GM21390 (cell line): Measurements from ENCODE around the gene SSNA1.

Experiments used
- ATAC-seq: cut with Tn5 transposase; IDR thresholded peaks from one replicate; pipeline ENCODE4 v1.9.1; 2021; ENCODE audit not compliant: unreplicated experiment

SSNA1 gene, protein sequence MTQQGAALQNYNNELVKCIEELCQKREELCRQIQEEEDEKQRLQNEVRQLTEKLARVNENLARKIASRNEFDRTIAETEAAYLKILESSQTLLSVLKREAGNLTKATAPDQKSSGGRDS

DNA sequence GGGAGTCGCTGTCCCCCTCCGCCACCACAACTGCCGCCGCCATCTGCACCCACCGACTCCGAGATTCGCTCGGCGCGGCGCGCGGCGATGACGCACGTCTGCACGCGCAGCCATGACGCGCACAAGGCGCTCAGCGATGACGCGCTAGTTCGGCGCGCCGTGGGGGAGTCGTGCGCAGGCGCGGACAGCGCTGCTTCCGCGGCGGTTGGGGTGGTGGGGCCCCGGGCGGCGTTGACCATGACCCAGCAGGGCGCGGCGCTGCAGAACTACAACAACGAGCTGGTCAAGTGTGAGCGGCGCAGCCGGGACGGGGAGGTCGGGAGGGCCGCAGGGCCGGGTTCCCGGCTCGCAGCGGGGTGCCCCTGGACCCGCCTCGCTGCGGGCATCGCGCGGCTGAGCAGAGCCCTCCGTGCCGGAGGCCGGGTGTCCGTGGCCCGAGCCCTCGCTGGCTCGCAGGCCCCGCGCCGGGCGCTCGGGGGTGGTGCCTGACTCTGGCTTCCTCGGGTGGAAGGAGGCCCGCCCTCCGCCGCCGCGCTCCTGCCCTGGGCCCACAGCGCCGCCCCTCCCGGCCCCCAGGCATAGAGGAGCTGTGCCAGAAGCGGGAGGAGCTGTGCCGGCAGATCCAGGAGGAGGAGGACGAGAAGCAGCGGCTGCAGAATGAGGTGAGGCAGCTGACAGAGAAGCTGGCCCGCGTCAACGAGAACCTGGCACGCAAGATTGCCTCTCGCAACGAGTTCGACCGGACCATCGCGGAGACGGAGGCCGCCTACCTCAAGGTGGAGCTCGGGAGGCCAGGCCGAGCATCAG, at the start of gene SSNA1, which contains the start of gene ANAPC2:
SSNA1 (plus strand) TSS at position 187 of the 807 bp plus-strand sequence; CDS start at position 238, 51 bp downstream.
ANAPC2 (minus strand) TSS at position 71 of the 807 bp plus-strand sequence; CDS start at position 43, 28 bp downstream.
- peak; percentile 70 for ATAC-seq

DNA sequence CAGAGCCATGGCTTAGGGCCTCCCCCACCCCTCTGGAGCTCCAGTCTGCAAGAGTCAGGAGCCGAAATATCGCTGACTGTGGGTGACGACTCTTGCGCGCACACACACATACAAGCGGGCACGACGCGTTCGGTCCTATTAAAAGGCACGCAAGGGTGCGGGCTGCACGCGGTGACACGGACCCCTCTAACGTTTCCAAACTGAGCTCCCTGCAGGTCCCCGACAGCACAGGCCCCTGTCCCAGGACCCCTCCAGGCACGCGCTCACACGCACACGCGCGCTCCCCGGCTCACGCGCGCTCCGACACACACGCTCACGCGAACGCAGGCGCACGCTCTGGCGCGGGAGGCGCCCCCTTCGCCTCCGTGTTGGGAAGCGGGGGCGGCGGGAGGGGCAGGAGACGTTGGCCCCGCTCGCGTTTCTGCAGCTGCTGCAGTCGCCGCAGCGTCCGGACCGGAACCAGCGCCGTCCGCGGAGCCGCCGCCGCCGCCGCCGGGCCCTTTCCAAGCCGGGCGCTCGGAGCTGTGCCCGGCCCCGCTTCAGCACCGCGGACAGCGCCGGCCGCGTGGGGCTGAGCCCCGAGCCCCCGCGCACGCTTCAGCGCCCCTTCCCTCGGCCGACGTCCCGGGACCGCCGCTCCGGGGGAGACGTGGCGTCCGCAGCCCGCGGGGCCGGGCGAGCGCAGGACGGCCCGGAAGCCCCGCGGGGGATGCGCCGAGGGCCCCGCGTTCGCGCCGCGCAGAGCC, 49.6 kb upstream of the SSNA1 start, which contains the start of gene GRIN1:
GRIN1 (plus strand) TSS at position 433 of the 746 bp plus-strand sequence. CDS start 333 bp downstream, outside the sequence.
- no peak for ATAC-seq

DNA sequence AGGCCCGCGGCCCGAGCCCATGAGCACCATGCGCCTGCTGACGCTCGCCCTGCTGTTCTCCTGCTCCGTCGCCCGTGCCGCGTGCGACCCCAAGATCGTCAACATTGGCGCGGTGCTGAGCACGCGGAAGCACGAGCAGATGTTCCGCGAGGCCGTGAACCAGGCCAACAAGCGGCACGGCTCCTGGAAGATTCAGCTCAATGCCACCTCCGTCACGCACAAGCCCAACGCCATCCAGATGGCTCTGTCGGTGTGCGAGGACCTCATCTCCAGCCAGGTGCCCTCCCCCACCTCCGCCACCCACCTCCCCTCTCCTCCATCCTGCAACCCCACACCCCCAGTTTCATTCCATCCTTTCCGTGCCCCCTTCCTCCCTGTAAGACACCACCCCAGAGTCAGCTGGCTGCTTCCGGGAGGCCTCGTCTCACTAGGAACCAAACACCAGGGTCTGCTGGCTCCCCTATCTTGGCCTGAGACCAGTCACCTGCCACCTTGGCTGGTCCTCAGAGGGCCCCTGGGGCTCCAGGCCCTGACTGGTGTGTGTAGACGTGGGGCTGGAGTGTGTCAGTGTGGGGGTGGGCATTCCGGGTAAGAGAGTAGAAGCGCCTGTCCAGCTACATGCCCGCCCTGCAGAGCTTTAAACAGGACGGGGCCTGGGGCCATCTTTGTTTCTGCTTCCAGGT, 48.9 kb upstream of the SSNA1 start:
- no peak for ATAC-seq

DNA sequence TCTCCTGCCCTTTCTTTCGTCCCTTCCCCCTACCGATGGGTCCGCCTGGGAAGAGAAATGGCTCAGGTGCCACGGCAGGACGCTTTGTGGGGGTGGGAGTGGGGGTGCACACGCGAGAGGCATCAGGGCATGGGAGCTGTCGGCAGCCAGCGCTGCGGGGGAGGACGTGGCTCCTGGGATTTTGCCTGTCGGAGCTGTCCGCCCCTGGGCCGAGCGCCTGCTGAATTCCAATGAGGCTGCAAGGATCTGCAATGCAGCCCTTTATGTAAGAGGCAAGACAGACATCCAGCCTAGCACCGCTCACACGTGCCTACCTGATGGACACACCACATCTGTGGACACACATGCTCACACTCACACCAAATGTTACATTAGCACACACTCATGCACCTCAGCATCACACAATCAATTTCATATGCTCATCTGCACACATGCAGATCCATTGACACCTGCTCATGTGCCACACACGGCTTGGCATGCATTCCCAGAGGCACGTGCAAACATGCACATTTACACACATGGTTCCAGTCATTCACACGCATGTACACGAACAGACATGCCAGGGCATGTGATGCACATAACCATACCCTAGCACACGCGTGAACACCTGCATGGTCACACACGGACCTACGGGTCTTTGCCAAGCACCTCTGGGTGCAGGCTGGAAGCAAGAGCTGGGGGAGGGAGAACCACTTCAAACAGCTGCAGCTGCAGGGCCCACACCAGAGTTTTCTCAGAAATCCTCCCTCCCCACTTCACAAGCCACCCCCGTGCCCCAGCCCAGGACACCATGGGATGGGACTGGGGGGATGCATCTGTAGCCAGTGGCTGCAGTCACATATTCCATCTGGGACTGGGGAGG, 48.1 kb upstream of the SSNA1 start:
- ATAC-seq, result no peak

DNA sequence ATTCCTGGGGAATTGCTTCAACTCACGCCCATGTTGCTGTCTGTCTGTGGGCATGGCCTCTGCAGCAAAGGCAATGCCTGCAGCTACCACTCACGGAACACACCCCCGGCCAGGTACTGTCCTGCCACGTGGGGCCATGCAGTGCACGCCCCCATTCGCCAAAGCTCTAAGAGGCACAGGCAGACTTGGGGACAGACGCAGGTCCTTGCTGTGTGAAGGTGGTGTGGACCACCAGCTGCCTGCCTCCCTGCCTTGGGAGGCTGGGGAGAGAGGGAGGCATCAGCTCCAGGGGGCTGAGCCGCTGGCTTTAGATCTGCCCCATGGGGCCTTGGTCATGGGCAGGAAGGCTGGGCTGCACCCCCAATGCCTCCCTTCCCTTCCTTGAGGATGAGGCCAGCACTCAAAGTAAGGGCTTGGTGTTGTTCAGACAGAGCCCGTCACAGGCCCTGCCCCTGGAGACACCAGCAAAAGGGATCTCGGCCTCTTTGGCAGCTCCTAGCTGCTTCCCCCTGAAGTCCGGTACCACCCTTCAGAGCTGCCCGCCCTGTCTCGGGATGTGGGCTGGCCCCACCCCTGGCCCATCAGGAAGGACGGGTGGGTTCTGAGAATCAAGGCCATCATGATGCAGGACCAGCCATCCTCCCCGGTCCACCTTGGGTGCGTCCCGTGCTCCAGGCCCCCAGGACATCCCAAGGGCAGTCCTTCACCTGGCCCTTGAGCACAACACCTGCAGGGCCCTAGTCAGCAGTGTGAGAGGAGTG, 47.2 kb upstream of the SSNA1 start:
- no peak for ATAC-seq

DNA sequence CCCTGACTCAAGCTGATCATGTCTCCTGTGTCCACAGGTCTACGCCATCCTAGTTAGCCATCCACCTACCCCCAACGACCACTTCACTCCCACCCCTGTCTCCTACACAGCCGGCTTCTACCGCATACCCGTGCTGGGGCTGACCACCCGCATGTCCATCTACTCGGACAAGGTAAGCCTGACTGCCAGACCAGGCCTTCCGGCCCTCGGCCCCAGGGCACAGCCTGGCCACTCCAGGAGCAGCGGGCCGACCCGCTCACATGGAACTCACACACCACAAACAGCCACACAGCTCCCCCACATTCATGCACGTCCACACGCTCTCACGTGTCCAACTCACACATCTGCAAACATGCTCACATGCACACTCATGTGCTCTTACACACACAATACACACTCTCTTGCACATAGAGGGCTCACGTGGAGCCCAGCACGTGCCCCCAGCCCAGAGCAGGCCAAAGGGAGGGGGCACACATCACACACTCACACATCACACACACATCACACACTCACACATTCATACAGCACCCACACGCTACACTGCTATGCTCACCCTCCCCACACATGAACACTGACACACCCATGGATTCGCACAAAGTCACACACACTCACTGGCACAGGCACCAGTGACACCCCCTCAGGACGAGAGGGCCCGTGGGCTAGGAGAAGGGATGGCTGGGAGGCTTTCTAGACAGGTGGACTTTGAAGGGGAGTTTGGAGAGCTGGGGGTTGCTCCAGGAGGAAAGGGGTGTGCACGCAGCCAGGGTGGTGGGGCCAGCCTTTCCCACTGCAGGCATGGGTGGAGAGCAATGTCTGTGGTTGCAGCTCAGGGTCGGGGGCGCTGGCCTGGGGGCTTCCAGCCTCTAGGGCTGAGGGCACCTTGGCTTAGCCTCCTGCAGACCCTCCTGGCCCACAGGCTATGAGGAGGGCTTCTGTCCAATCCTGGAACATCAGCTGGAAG, 46.2 kb upstream of the SSNA1 start:
- ATAC-seq, result no peak

DNA sequence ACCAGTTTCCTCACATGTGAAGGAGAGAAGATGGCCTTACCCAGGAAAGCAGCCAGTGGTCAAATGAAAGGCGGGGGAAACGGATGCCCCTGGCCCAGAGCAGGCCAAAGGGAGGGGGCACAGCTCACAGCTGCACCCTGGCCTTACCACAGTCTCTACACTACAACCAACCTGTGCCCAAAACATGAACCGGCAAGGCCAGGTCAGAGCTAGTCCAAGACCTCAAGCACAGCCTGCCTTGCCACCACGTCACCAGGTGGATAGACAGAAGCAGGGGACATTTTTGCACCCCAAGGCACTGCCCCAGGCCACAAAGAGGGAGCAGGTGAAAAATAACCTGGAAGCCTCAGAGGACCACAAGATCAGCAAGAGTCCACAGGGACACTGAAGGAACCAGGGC, 45.0 kb upstream of the SSNA1 start:
- no peak for ATAC-seq

DNA sequence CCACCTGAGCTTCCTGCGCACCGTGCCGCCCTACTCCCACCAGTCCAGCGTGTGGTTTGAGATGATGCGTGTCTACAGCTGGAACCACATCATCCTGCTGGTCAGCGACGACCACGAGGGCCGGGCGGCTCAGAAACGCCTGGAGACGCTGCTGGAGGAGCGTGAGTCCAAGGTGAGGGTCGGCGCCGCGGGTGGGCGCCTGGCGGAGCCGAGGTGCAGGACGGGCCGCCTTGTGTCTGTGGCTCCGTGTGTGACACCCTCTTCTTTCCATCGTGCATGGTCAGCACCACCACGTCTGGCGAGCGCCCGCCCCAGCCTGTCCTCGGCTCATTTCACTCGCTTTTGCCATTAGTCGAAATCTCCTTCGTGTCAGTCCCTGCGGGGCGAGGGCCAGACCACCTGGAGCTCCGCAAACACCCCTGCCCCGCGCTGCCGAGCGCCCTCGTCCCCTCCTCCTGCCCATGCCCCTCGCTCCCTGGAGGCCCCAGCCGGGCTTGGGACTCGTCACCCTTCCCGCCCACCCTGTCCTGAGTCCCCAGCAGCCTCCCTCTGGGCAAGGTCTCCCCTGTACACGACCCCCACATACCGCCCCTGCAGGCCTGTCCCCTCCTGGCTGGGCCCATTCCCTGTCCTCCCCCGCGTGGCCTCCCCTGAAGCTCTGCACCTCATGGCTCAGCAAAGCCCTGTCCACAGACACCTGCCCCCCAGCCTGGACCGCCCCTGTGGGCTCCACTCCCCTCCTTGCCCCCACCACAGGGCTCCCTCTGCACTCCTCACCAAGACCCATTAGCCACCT, 42.5 kb upstream of the SSNA1 start:
- ATAC-seq, result no peak

DNA sequence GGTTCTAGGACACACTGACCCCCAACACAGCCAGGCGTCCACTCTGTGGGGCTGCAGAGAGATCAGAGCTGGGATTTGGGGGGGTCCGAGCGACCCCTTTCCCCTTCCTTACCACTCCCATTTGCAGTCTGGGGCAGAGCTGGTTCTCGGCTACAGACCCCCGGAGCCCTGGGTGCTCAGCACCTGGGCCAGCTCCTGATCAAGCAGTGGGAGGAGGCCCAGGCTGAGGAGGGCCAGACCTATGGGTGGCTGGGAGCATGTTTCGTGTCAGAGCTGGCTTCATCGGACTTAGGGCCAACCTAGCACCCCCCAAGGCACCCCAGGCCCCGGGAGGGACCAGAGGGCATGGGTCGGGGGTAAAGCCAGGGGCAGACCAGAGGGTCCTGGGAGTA, 42.0 kb upstream of the SSNA1 start:
- no peak for ATAC-seq

DNA sequence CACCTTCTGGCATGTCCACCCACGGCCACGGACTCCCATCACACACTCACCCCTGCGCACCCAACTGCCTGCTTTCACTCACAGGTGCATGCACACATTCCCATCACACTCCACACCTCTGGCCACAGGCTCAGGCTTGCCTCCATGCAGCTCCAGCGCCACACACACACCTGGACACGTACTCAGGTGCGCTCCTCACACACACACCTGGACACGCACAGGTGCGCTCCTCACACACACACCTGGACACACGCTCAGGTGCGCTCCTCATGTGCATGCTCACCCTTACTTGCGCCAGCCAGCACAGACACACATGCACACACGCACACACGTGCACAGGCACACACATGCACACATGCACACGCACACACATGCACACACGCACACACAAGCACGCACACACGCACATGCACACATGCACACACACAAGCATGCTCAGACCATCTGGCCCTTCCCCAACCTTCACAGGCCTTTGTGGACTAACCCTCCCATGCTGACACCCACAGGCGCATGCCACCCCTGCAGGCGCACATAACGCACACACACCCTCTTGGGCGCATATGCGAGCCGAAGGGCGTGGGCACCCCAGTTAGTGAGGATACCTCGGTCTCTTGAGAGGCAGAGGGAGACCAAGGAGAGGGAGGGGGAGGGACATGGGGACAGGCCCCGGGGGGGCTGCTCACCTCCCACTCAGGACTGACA, 41.2 kb upstream of the SSNA1 start:
- no peak for ATAC-seq

DNA sequence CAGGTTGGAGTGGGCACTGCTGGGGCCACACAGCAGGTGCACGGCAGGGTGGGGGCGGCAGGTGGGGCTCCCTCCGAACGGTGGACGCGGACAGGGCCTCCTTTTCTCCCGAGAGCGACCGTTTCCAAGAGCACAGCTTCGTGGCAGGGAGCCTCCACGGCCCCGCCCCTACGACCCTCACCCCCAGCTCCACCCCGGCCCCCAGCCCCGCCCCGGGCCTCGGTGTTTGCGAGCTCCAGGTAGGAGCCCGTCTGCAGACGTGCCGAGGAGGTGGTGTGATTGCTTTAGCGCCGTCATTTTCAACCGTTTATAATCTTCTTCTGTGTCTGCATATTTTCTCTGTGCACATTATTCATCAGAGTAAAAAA, 40.7 kb upstream of the SSNA1 start:
- ATAC-seq, result no peak

DNA sequence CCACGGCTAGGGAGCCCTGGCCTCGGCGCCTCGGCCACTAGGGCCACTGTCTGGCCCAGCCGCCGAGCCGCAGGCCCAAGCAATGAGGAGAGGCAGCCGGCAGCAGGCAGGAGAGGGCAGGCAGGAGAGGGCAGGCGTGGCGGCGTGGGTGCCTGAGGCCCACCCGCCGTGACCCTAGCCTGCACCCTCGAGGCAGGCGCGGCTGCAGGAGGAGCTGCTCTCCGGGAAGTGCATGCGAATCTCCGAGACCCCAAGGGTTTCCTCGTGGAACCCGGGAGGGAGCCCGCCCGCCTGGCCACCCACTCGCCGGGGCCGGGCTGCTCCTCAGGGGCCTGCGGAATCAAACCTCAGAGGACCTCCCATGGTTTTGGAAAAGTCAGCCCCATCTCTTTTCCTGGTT, 40.2 kb upstream of the SSNA1 start:
- no peak for ATAC-seq

DNA sequence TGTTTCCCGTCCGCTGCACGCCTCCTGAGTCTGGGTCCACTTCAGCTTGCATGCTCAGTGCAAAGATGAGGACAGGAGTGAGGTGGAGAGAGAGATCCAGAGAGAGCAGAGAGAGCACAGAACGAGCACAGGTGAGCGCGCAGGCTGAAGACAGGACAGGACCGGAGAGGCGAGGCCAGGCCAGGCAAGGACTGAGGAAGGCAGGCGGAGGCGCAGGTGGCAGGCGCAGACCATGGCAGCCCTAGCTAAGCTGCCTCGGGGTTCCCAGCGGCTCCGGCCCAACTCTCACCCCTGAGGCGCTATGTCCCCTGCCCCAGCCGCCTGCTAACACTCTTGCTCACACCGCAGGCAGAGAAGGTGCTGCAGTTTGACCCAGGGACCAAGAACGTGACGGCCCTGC, 39.8 kb upstream of the SSNA1 start:
- no peak for ATAC-seq

DNA sequence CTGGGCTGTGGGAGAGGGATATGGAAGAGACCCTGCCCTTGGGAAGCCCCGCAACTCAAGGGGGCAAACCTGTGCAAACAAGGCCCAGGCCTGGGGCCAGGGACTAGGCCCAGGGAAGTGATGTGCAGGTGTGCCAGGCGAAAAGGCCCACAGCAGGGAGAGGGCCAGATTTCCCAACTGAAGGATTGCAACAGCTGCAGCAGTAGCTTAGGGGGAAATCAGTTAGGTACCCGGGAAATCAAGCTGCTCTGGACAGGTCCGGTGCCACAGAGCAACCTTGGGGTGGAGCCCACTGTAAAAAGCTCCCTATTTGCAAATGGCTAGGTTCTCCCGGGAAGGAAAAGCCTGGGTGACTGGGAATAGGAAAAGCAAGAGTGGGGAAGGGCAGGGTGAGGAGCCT, 39.1 kb upstream of the SSNA1 start:
- no peak for ATAC-seq

DNA sequence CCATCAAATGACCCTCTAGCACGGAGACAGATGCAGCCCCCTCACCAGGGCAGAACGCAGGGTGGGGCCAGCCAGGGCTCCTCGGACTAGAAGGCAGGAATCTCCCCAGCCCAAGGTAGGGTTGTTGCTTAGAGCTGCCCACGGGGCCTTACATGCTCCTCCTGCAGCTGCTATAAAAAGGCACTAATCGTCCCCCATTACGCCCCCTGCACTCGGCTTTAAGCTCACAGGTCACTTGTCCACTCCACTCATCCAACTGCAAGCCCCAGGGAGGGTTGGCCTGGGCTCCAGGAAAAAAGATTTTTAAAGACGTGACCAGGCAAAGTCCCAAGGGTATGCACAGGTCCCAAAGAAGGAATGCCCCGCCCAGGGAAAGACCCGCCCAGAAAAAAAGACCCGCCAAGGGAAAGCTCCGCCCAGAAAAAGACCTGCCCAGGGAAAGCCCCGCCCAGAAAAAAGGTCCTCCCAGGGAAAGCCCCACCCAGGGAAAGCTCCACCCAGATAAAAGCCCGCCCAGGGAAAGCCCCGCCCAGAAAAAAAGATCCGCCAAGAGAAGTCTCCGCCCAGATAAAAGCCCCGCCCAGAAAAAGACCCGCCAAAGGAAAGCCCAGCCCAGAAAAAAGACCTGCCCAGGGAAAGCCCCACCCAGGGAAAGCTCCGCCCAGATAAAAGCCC, 38.4 kb upstream of the SSNA1 start:
- ATAC-seq, result peak; percentile 22

DNA sequence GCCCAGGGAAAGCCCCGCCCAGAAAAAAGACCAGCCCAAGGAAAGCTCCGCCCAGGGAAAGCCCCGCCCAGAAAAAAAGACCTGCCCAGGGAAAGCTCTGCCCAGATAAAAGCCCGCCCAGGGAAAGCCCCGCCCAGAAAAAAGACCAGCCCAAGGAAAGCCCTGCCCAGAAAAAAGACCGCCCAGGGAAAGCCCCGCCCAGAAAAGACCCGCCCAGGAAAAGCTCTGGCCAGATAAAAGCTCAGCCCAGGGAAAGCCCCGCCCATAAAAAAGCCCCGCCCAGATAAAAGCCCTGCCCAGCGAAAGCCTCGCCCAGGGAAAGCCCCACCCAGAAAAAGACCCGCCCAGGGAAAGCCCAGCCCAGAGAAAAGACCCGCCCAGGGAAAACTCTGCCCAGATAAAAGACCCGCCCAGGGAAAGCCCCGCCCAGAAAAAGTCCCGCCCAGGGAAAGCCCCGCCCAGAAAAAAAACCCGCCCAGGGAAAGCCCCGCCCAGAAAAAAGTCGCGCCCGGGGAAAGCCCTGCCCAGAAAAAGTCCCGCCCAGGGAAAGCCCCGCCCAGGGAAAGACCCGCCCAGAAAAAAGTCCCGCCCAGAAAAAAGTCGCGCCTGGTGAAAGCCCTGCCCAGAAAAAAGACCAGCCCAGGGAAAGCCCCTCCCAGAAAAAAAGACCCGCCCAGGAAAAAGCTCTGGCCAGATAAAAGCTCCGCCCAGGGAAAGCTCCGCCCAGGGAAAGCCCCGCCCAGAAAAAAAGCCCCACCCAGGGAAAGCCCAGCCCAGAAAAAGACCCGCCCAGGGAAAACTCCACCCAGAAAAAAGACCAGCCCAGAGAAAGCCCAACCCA, 37.6 kb upstream of the SSNA1 start:
- peak; percentile 46 for ATAC-seq
